GM21367 (cell line): Measurements from ENCODE around the gene NAXE.
"Not testable (repeated sequence)": the region's sequence is repeated elsewhere in the genome, so short reads cannot be mapped to it uniquely, and the experiment has no call there.

ENCODE experiments used
- ATAC-seq: cut with Tn5 transposase; IDR thresholded peaks from one replicate; pipeline ENCODE4 v1.9.1; 2021; ENCODE audit not compliant: unreplicated experiment

The NAXE gene

GRCh38 chr1:156592910-156593660 lies 1.5 kb downstream of the NAXE start:
- no peak for ATAC-seq

GRCh38 chr1:156593661-156593989 lies 2.0 kb downstream of the NAXE start:
- ATAC-seq: no peak

DNA sequence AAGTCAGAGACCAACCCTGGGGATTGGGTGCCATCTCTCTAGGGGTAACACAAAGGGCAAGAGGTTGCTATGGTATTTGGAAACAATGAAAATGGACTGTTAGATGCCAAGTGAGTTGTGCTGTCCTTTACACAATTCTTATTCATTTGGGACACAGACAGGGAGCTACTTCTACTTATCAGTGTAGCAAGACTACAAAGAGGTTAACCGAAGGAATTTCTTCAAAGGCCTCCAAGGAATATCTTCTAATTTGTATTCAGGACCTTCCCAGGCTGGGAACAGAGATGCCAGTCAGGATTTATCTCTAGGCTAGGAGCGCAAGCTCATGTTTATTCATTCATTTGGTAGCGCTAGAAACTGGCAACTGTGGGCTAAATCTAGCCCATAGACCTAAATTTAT lies 2.6 kb downstream of the NAXE start:
- no peak for ATAC-seq

- no peak for ATAC-seq
Measured at GRCh38 chr1:156595016-156595415, 3.4 kb downstream of the NAXE start.

DNA sequence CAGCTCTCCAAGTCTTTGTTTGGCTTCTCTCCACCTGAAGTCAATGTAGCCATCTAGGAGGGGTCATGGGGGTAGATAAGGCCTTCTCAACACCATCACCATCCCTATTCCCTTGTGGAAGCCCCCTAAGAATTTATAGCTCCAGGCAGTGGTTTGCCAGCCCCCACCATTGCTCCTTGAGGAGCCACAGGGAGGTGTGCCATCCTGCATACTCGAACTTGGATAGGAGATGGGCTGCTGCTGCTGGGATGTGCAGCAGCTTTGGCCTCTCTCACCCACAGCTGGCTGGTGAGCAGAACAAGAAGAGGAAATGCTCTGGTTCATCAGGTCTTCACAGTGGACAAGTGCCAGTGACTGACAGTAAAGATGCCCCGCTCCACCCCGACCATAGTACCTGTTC lies 4.8 kb downstream of the NAXE start:
- no peak for ATAC-seq

DNA sequence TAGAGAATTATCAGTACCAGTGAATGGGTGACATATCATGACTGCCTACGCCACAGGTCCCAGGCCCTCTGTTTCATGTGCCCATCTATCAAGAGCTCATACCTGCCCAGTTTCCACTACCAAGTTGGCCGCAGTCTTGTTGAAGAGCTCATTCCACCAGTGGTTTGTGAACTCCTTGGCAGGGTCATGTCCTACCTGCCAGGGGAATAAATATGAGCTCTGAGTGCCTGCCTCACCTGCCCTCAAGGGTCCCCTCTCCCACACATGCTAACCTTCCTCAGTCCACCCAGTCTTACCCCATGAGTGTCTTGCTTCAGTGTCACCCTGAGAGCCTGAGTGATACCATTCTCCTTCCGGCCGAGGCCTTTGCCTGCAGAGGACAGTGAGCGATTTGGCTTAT lies 6.5 kb downstream of the NAXE start:
- ATAC-seq: no peak

DNA sequence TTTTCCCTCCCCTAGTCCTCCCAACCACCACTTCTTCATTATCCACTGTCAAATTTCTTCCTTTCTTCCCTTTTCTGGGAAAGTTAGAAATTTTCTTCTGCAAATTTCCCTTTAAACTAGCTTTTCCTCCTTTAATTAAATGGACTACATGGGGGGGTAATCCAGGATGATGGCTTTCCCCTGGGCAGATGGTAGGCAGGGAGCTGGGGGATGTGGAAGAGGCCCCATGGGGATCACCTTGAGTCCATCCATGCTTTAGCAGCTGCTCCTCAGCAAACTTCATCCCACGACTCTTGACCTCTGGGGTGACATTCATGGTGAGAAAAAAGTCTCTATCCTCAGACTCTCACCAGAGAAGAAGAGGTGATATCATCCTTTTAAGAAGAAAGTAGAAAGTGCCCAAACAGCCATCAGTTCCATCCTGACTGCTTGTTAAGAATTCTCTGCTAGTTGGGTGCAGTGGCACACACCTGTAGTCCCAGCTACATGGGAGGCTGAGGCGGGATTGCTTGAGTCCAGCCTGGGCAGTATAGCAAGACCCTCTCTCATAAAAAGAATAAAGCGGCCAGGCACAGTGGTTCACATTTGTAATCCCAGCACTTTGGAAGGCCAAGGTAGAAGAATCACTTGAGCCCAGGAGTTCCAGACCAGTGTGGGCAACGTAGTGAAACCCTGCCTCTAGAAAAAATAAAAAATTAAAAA lies 7.3 kb downstream of the NAXE start:
- no peak for ATAC-seq

DNA sequence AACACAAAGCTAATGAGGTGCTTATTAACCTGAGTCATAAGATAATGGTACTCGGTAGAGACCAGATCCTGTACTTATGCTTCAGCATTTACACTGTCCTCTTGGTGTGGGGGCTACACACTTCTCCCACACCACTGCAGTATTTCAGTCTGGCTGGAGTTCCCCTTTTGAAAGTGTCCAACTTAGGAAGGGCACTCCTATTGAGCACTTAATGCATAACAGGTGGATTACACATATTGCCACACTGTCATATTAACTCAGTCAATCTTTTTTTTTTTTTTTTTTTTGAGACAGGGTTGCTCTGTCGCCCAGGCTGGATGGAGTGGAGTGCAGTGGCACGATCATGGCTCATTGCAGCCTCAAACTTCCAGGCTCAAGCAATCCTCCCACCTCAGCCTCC lies 8.2 kb downstream of the NAXE start:
- ATAC-seq: no peak

DNA sequence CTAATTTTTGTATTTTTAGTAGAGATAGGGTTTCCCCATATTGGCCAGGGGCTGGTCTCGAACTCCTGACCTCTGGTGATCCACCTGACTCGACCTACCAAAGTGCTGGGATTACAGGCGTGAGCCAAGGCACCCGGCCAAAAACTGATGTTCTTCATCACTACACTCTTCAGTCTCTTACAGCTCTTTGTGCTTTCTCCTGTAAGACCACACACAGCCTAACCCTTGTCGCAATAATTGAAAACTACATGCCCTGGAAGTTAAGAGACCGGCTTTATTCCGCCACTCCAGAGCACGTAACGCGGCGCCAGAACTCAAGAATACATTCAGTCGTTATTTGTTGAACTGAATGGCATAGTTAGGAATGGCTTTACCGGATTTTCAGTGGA lies 9.2 kb downstream of the NAXE start:
- no peak for ATAC-seq

- no peak for ATAC-seq
Measured at GRCh38 chr1:156601122-156601830, 9.7 kb downstream of the NAXE start, which contains the start of gene GPATCH4. TSS of gene GPATCH4 (minus strand) at chr1:156601479.

DNA sequence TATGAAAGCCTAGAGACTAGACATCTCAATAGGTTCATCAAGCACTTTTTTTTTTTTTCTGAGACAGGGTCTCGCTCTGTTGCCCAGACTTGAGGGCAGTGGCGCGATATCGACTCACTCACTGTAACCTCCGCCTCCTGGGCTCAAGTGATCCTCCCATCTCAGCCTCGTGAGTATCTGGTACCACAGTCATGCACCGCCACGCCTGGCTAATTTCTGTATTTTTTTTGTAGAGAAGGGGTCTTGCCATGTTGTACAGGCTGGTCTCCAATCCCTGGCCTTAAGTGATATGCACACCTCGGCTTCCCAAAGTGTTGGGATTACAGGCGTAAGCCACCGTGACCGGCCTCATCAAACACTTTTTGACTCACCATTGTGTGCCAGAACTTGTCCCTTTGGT lies 10.3 kb downstream of the NAXE start:
- ATAC-seq: no peak

- ATAC-seq: no peak
Measured at GRCh38 chr1:156602557-156602993, 11.0 kb downstream of the NAXE start.

DNA sequence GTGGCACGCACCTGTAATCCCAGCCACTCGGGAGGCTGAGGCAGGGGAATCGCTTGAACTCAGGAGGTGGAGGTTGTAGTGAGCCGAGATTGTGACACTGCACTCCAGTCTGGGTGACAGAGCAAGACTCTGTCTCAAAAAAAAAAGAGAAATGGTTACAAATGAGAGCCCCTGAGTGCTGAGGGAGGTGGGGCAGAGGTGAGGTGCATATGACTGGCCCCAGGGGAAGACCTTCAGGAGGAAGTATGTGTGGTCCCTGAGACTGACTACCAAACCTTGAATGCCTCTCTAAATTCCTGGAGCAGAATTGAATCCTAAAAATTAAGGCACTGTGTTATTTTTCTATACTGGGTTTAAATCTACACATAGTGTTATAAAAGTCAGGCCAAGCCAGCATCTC lies 15.8 kb downstream of the NAXE start:
- not testable (repeated sequence) for ATAC-seq

DNA sequence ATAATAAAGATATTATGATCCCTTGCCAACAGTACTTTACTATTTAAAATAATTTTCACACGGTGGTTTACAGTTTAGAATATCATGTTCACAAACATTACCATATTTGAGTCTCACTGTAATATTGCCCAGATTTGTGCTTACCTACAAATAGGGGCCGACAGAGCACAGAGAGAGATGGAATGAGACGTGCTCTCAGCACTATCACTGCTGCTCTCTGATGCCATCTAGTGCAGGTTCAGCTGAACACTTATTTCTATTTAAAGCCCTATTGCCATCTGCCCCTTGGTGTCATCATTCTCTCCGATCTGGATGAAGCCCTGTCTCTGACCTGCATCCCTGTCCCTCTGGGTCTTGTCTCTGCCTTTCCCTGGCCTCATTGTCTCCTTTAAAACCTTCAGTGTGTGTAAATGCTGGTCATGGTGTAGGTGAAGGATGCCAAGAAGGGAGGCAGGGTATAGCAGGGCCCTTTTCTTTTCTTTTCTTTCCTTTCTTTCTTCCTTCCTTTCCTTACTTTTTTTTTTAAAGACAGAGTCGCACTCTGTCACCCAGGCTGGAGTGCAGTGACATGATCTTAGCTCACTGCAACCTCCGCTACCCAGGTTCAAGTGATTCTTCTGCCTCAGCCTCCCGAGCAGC lies 16.6 kb downstream of the NAXE start:
- ATAC-seq: peak; percentile 51

DNA sequence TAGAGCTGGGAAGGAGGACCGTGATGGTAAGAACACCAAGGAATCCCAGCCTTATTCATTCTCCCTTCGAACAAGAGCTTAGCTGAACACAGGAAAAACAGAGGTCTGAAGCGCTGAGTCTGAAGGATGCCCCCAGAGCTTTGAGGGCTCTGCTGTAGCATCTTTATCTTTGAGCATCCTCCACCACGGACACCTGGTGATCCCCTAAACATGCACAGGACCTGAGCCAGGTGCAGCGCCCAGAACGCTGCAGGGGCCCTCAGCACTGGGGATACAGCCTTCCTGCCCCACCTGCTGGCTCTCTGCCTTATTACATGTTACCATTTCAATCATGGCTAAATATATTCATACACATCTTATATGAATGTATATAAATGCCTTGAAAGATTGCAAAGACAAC lies 17.4 kb downstream of the NAXE start:
- no peak for ATAC-seq

GRCh38 chr1:156610072-156610471 lies 18.5 kb downstream of the NAXE start:
- ATAC-seq: not testable (repeated sequence)

DNA sequence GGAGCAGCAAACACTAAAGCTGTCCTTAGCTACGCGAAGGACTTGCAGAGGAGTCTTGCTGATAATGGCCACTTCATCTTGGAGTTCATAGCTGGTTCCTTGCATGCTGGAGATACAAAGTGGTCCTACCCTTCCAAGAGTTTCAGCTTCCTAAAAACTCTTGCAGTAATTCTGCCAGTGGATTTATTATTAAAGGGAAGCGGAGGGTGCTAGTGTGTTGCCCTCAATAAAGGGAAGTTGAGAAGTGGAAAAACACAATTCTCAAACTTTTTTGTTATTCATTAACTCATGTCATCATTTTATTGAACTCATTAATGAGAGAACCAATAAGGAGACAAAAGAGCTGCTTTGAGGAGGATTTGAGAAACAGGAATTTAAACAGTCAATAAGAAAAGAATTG lies 21.1 kb downstream of the NAXE start:
- ATAC-seq: no peak

- no peak for ATAC-seq
Measured at GRCh38 chr1:156615946-156616345, 24.4 kb downstream of the NAXE start.

GRCh38 chr1:156616463-156616862 lies 24.9 kb downstream of the NAXE start:
- no peak for ATAC-seq

DNA sequence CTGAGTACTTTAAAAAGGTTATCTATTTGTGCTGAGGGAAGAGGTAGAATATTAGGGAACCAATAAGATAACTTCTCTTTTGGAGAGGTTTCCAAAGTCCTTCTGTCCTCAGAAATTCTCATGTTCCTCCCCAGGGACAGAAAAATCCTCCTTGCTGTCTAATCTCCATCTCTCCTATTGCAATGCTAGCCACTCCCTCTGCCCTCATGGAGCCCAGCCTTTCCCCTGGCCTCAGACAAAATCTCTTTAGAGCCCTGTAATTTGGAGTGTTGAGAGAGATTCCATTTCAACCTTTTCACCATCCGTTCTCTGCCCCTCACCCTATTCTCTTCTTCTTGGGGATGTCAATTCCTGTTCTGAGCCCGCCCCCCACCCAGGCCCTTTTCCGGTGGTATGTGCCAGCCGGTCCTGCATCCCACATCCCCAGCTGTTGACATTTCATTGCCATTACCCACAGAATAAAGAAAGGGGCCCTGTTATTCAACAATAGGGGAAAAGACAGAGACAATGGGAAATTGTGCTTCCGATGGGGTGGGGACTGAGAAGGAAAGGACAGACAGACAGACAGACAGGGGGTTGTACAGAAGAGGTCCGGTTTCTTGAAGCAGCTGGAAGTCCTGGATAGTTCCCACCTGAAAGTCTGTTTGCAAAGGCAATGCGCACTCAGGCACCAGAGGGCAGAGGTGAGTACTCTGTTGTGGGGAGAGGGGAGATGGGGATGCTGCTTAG lies 27.4 kb downstream of the NAXE start, which contains the start of gene HAPLN2:
Gene HAPLN2 (plus strand): TSS at position 563 of the 729 bp plus-strand sequence. CDS start 4,076 bp downstream, outside the sequence.
- ATAC-seq: no peak

GRCh38 chr1:156619582-156619955 lies 28.0 kb downstream of the NAXE start:
- ATAC-seq: no peak
